GM19328 (cell line): ENCODE measurements around the gene MBNL2.

Experiments used
- ATAC-seq: cut with Tn5 transposase; IDR thresholded peaks from one replicate; pipeline ENCODE4 v1.9.1; 2021; ENCODE audit warnings: mild to moderate bottlenecking, moderate library complexity; ENCODE audit not compliant: unreplicated experiment

The MBNL2 gene

DNA sequence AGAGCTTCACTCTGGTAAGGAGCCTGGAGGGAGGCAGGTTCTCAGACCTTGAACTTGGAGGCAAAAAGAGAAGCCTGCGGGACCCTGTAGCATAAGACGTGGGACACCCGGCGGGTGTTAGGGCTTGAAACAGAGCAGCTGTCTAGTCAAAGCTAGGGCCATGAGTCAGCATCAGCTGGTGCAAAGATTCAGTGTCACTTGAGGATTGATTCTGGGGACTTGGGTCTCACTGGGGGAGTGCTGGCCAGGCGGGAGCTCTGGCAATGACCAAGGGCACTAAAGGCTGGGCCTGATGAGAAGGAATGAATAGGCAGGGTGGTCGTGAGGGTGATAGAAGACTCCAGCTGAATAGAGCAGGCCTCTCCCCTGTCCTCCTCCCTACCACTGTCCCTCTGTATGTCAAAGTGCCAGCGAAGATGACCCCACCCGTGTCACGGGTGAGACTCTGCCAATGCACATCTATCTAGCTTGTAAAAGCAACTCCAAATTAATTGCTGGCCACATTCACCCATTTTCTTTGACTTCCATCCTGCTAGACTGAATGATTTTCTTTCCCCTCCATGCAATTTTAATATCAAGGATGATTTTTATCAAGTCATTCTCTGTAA, 97.1 kb downstream of the MBNL2 start:
- ATAC-seq, result no peak

DNA sequence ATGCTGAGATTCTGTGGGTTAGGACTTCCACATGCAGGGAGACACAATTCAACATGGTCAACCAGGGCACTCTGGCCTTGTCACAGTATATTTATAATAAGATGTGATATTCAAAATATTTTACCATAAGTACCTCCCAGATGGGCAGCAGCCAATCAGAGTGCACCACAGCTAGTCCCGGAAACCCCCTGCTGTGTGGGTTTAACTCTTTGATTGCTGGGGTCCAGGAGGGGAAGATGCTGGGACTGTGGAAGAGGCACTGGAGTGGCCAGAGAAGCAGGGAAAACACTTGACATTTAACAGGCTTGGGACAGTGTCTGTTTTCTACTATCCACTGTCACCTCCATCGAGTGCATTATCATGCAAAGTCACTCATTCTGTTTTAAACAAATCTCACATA, 99.0 kb downstream of the MBNL2 start:
- no peak for ATAC-seq

DNA sequence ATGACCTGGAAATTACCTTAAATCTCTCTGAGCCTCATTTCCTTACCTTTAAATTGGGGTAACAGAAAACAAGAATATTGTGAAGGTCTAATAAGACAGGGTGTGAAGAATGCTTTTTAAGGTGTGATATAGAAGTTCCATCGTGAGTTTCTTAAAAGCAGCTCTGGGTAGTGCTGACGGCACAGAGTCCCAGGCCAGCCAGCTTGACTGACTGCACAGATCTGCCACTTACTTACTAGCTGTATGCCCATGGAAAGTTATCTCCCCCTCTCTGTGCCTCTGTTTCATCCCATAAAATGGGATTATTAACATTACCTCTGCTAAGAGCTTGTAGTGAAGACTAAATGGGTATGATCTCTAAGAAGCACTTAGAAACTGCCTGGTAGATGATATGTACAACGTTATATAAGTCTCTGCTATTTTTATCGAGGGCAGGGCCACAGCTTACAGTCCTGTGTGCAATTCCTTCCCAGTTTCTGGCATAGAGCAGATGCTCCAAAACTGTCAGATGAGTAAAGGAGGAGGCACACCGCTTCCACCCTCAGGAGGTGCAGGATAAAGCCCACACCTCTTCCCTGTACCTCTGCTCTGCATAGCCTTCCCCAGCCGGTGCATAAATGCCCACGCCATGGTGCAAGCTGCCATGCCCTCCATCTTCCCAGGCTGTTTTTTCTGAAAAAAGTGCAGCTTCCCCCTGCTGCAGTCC, 99.6 kb downstream of the MBNL2 start:
- no peak for ATAC-seq

DNA sequence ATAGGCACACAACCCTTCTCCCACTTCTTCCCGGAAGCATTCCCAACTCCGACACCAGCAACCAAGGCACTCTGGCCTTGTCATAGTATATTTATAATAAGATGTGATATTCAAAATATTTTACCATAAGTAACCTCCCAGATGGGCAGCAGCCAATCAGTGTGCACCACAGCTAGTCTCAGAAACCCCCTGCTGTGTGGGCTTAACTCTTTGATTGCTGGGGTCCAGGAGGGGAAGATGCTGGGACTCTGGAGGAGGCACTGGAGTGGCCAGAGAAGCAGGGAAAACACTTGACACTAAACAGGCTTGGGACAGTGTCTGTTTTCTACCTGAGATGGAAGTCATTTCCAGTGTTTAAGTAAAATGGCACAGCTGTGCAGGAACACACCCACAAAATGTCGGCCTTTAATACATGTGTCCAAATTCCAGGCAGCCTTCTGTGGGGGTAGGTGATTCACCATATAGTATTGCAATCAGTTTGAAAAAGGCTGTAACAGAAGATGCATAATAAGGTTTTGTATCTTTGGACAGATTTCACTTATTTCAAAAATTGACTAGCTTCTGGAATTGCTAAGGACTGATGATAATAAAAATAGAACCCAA, 100.7 kb downstream of the MBNL2 start:
- ATAC-seq, result no peak

DNA sequence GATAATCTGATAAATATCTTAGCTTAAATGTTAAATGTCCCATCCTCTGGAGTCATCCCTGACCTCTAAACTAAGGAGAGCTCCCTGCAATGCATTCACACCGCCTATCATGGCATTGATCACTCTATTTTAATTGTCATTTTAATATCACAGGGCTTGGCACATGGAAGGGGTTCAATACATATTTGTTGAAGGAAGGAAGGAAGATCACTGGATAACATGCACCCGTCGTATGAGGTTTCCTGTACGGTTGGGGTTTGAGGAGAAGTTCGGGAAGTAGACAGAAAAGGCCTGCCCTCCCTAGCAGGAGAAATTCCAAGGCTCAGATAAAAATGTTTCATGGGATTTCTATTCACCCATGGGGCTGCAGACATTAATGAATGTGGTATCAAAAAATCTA, 102.0 kb downstream of the MBNL2 start:
- ATAC-seq, result no peak

DNA sequence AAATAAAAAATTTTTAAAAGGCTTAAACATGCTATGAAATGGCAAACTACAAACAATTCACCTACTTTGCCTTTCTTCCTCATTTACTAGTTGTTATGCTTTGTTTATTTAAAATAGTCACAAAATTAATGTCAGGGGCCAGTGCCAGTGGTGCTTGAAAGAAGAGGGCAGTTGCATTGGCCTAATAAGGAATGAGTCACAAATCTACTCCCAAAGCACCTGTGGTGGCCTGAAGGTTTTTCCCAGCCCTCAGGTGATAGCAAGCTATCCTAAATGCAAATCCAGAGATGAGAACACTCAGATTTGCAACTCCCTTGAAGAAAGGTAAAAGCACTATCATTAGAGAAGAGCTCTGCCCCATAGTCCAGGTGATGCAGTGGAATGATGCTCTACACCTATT, 103.6 kb downstream of the MBNL2 start:
- no peak for ATAC-seq

DNA sequence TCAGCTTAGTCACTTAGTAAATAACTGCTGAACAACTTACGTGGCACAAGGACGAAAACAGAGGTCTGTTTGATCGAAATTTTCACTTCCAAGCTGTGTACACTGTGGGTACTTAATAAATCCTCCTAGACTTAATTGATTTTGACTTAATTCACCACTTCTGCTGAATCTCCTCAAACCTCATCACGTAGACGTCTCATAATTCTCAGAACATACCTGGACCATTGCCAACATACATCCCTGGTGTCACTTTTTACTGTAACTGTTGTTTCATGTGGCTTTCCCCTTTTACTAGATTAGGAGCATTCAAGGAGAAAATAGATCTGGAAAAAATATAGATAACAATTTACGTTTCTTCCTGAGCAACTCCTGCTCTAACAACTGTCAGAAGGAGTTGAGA, 105.0 kb downstream of the MBNL2 start:
- no peak for ATAC-seq

DNA sequence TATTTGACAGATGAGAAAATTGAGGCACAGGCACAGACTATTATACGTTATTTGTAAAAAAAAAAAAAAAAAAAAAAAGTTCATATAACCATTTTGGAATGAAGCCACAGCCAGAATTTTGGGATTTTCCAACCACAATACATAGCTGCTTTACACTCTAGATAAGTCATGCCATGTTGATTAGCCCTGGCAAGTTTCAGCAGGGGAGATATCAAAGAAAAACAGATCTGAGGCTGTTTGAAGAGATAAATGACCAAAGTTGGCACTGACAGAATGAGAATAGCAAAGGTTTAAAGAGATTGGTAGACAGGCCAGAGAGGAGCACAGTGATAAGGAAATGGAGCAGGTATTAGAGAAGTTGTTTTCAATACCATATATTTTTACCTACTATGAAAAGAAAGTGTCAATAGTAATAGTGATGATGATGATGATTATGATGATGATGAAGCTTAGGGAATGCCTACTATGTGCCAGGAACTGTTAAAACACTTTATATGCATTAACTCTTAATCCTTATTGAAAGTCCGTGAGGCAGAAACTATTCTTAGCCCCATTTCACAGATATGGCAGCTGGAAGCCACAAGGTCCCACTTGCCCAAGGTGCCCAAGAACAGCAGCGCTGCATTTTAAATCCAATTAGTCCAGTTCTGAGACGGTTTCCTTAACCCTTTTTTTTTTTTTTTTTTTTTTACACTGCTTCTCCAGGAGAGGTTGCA, 105.5 kb downstream of the MBNL2 start:
- ATAC-seq, result no peak

DNA sequence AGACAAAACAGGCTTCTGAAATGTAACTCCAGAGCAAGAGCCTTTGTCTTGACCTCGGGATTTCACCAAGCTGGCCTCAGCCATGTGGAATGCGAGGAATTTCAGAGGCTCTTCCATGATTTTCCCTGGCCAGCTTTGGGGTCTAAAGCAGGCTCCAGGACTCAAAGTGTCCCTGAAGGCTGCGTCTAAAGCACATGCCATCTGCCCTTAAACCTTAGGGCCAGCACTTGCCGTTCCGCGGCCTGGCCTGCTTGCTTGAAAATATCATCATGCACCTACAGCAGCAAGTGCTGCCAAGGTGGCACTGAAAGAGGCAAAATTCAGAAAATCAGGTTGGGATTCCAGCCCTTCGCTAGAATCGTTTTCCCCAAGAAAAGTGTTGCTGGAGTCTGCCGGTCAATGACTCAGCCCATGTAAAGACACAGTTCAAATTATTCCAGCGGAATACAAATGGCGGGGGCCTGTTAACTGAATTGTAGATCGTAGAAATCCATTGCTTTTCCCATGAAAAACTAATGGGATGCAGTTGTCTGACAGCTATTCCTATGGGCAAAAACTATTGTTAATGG, 106.2 kb downstream of the MBNL2 start:
- no peak for ATAC-seq

DNA sequence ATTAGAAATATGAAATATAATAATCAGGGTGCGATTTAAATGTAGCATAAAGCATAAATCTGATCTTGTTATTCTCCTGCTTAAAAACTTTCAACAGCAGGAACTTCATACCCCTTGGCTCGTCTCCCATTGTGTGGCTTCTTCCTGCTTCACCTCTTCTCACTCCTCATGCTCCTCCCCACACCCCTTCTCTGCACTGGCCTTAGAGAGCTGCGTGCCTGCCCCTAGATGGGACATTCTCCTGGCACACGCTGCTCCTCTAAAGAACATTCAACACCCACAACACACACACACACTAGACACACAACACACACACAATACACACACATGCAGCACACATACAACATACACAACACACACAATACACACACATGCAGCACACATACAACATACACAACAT, 107.2 kb downstream of the MBNL2 start:
- no peak for ATAC-seq

DNA sequence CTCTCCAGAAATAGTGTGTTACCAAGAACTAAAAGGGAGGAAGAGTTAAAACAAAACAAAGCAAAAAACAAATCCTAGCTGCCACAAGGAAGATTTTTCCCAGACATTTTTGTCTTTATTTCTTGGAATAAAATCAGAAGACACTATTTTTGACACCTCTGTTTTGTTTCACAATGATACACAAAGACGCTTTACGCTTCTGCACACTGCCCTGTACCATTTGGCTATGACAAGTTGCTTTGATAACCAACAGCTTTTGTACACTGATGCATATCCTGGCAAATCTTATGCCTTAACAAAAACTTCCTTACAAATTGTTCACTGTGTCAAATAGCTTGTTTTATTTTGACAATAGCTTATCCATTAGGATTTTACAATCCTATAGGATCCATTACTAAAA, 108.3 kb downstream of the MBNL2 start:
- no peak for ATAC-seq

DNA sequence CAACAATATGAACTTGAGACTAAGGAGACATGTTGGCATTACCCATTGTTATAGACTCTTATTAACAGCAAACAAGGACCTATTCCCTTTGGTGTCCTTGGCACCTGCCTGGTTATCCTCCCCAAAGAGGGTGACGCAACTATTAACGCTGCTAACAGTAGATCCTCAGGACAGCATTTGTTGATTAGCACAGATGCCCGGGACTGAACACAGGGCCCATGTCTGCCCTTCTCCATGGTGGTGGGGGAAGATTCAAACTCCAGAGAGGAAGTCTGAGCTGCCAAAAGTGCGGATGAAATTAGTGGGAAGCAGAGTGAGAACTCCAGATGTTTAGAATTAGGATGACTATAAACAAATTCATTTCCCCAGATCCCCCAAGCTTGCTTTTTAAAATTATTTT, 110.6 kb downstream of the MBNL2 start:
- no peak for ATAC-seq

DNA sequence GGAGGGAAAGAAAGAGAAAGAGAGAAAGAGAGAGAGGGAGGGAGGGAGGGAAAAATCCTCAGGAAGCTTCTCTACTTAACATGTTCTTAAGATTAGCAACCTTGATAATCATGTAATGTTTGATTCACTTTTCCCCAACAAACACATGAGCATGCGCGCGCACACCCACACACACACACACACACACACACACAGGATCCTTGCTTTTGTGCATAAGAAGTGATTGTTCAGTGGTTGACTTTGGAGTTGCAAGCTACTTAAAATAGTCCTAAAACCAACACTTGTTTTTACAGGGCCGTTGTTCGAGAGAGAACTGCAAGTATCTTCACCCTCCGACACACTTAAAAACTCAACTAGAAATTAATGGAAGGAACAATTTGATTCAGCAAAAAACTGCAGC, 111.8 kb downstream of the MBNL2 start:
- ATAC-seq, result no peak

DNA sequence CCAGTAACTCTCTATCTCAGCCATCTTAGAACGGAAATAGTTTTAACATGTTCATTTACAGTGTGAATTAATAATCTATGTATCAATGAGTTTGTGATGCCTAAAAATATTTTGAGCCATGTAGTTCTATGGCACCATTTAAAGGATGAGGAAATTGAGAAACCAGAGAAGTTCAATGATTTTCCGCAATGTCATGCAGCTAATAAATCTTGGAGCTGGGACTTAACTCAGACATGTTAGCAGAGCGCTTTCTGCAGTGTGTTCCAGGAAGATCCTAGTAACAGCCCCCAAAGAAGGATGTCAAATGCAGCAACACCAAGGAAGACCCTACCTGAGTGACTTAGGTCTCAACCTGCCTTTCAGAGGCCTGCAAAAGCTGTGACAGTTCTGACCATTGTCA, 112.6 kb downstream of the MBNL2 start:
- ATAC-seq, result no peak

DNA sequence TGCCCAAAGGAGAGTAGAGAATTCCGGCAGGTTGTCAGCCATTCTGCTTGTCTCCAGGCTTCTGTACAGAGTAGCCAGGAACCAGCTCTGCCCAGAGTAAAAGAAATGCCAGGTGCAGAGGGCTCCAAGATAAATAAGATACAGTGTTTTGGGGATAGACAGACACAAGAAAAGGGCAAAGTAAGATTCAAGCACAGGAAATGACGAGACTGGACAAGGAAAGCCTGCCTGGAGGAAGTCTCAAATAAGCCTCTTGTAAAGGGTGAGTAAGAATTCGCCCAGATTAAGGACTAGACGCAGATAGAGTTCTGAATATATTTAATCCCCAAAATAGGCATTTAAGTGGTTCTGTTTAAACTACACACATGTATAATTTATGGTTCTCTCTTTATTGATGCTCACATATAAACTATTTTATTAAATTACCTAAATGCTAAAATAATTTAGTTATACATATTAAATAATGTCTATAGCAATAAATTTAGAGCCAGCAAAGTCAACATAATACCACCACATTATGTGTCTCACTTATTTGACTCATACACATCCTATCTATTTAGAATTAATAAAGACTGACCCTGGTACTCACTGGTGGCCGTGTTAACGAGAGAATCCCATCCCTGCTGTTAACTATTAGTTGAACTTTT, 113.5 kb downstream of the MBNL2 start:
- no peak for ATAC-seq

DNA sequence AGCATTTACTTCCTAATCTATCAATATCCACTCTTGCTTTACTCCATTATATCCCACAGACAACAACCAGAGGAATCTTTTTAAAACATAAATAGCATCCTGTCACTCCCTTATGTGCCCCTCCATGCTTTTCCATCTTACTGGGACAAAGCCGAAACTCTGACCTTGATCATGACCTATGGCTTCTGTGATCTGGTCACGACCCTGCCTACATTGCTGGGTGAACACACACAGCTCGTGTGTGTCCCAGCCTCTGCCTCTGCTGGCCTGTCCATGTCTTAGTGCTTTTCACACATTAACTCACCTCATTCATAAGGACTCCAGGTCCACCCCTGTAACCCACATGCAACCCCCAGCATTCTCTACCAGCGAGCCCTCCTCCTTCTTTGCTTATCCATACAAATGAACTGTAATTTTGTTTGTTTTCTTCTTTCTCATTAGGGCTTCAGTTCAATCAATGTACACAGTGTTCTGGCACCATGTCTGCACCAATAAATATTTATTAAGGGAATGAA, 115.9 kb downstream of the MBNL2 start:
- no peak for ATAC-seq

DNA sequence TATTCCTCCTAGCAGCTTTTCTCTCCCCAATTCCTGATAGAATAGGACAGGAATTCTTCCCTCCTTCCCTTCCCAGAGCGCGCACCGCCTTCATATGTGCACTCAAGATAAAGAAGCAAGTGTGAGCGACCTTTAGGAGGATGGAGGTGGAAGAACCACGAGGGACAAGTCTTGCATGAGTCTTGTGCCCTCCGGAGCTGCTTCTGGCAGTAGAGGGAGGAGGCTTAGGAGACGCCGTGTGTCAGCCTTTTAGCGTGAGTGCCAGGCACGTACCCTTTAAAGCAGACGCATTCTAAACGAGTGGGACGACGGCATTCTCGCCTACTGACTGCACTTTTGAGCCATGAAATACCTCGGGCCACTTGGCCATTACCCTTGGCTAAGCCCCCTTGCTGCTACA, 116.4 kb downstream of the MBNL2 start:
- no peak for ATAC-seq

DNA sequence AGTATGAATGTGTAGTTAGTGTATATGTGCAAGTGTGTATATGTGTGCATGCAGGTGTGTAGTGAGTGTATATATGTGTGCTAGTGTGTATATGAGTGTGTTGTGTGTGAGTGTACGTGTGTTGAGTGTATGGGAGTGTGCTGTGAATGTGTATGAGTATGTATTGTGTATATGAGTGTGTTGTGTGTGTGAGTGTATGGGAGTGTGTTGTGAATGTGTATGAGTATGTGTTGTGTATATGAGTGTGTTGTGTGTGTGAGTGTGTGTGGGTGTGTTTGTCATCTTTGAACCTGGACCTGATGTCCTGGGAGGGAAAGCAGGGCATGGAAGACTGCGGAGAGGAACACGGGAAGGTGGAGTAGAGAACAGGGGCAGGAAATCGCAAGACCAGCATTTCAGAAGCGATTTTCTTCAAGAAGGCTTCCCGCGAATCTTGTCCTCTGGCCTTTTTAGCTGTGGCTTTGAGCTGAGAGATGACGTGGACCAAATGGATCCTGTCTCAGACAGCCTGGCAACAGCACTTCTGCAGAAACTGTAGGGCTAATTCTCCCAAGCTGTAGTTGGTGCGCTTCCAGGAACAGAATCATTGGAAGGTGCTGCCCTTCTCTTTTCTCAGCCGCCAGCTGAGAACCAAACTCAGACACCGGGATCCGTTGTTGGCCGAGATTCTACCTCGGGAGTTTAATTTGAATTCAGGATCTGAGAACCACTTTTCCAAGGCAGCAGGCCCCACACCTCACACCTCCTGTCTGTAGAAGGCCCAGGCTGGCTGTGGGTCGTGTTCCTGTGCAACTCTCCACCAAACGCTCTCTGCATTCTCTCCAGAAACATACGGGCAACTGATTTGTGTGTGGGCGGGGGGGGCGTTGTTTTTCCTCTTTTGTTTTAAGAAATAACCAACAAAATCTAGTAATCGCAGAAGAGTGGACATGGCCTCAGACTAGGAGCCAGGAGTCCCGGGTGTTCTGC, 117.2 kb downstream of the MBNL2 start:
- no peak for ATAC-seq

DNA sequence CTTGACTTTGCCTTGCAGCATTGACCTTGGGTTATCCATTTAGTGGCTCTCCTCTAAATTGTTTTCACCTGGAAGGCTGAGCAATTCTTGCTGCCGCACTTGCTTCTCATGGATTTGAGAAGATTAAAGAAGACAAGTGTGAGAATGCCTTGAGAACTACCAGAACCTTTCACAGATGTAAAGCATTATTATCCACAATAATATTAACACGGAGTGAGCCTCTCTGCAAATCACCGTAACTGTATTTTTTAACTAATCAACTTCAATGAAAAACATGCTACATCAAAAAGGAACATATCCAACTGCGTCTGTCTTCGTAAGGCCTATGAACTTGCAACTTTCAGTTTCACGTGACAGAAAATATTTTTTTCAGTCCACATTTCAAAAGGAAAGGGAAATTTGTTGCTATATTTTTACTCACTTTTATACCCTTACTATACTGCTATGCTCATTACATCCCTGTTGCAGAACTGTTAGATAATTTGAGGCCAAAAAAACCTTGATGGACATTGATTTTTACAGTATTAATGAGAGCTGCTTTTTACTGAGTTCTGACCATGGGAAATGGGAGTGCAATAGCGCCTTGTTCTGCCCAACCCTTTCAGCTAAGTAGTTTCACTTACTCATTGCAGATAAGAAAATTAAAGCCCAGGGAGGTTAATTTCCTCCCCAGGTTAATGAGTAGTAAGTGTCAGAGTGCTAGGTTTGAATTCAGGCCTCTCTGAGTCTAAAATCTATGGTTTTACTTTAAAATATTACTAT, 118.0 kb downstream of the MBNL2 start:
- no peak for ATAC-seq
